HEK293T (cell line): Measurements from ENCODE around the gene MPP3.
"Not testable (repeated sequence)": the region's sequence is repeated elsewhere in the genome, so short reads cannot be mapped to it uniquely, and the experiment has no call there.

ENCODE experiments used
- CTCF ChIA-PET: fragments of 350-600 bp; formaldehyde crosslinking; extraction: SDS; loops from one replicate; lab custom pipeline; 2021; ENCODE audit warnings: antibody characterized with exemption, inconsistent platforms; lab: Yijun Ruan, JAX
- POLR2A ChIA-PET: fragments of 350-600 bp; formaldehyde crosslinking; extraction: SDS; loops from one replicate; lab custom pipeline; 2020; ENCODE audit warnings: antibody characterized with exemption, inconsistent platforms; lab: Yijun Ruan, JAX
- DNase-seq: peaks from one replicate; pipeline ENCODE4 v3.0.0; 2012; ENCODE audit warnings: mixed read lengths; ENCODE audit errors: extremely low spot score
- ARNT ChIP-seq: fragments of 450-650 bp; IDR thresholded peaks from 2 replicates; pipeline ENCODE4 v1.6.1; 2017; ENCODE audit warnings: mild to moderate bottlenecking
- BHLHE40 ChIP-seq: fragments of 450-650 bp; IDR thresholded peaks from 2 replicates; pipeline ENCODE4 v1.6.1; 2016; ENCODE audit warnings: mild to moderate bottlenecking, moderate library complexity, borderline replicate concordance
- CTBP1 ChIP-seq: fragments of 450-650 bp; IDR thresholded peaks from 2 replicates; pipeline ENCODE4 v1.6.1; 2016; ENCODE audit warnings: borderline replicate concordance
- ELF4 ChIP-seq: fragments of 450-650 bp; IDR thresholded peaks from 2 replicates; pipeline ENCODE4 v1.6.1; 2017; ENCODE audit warnings: antibody characterized with exemption
- FOXA1 ChIP-seq: fragments of 450-650 bp; IDR thresholded peaks from 2 replicates; pipeline ENCODE4 v1.6.1; 2016; ENCODE audit warnings: mild to moderate bottlenecking
- FOXK2 ChIP-seq: fragments of 450-650 bp; IDR thresholded peaks from 2 replicates; pipeline ENCODE4 v1.6.1; 2016; ENCODE audit warnings: mild to moderate bottlenecking
- FOXM1 ChIP-seq: fragments of 450-650 bp; IDR thresholded peaks from 2 replicates; pipeline ENCODE4 v1.6.1; 2017; ENCODE audit warnings: mild to moderate bottlenecking, borderline replicate concordance
- HDGF ChIP-seq: fragments of 450-650 bp; IDR thresholded peaks from 2 replicates; pipeline ENCODE4 v1.6.1; 2017; ENCODE audit warnings: antibody characterized with exemption, borderline replicate concordance
- L3MBTL2 ChIP-seq: fragments of 450-650 bp; conservative IDR thresholded peaks from 2 replicates; pipeline ENCODE4 v1.6.1; 2016; ENCODE audit warnings: mild to moderate bottlenecking
- LEF1 ChIP-seq: fragments of 450-650 bp; IDR thresholded peaks from 2 replicates; pipeline ENCODE4 v1.6.1; 2017; ENCODE audit warnings: mild to moderate bottlenecking, borderline replicate concordance
- NFRKB ChIP-seq: fragments of 450-650 bp; IDR thresholded peaks from 2 replicates; pipeline ENCODE4 v1.6.1; 2016; ENCODE audit warnings: mild to moderate bottlenecking, moderate library complexity
- SP1 ChIP-seq: fragments of 450-650 bp; IDR thresholded peaks from 2 replicates; pipeline ENCODE4 v1.6.1; 2017
- SUZ12 ChIP-seq: fragments of 450-650 bp; IDR thresholded peaks from 2 replicates; pipeline ENCODE4 v1.6.1; 2016; ENCODE audit warnings: mild to moderate bottlenecking
- TARDBP ChIP-seq: fragments of 450-650 bp; IDR thresholded peaks from 2 replicates; pipeline ENCODE4 v1.6.1; 2016
- ZNF384 ChIP-seq: fragments of 450-650 bp; IDR thresholded peaks from 2 replicates; pipeline ENCODE4 v1.6.1; 2016
- TF ChIP-seq, protein P1 (sequence below): fragments of 450-650 bp; IDR thresholded peaks from 2 replicates; pipeline ENCODE4 v1.6.1; 2016

MPP3 gene

GRCh38 chr17:43846963-43847371, 14.0 kb upstream of the MPP3 start, which contains the start of gene CD300LG:
CD300LG (plus strand) TSS chr17:43847176; CDS start chr17:43847217, 41 bp downstream.
- no peak for DNase-seq
- TF ChIP-seq FOXA1 = no peak
- TF ChIP-seq SUZ12 = no peak
- no peak for TF ChIP-seq BHLHE40
- TF ChIP-seq ARNT = no peak
- no peak for TF ChIP-seq FOXM1
- no peak for TF ChIP-seq L3MBTL2
- TF ChIP-seq CTBP1 = no peak
- TF ChIP-seq, protein P1, sequence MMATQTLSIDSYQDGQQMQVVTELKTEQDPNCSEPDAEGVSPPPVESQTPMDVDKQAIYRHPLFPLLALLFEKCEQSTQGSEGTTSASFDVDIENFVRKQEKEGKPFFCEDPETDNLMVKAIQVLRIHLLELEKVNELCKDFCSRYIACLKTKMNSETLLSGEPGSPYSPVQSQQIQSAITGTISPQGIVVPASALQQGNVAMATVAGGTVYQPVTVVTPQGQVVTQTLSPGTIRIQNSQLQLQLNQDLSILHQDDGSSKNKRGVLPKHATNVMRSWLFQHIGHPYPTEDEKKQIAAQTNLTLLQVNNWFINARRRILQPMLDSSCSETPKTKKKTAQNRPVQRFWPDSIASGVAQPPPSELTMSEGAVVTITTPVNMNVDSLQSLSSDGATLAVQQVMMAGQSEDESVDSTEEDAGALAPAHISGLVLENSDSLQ = no peak
- TF ChIP-seq ZNF384 = no peak
- no peak for TF ChIP-seq TARDBP
- no peak for TF ChIP-seq SP1
- TF ChIP-seq FOXK2 = no peak
- no peak for TF ChIP-seq NFRKB
- no peak for TF ChIP-seq LEF1
- no peak for TF ChIP-seq HDGF
- no peak for TF ChIP-seq ELF4
- ChIA-PET POLR2A (interaction anchor here (1.0 to 1.3 kb wide), 3 partner anchors 9 to 67 kb away, joined by 3 to 5 read pairs (median 4); partner anchors contain the start of gene CFAP97D1), CTCF (interaction anchor here (0.6 to 2.9 kb wide), 11 partner anchors 9 to 484 kb away, joined by 3 to 25 read pairs (median 5); no protein-coding TSS in a partner anchor)

DNA sequence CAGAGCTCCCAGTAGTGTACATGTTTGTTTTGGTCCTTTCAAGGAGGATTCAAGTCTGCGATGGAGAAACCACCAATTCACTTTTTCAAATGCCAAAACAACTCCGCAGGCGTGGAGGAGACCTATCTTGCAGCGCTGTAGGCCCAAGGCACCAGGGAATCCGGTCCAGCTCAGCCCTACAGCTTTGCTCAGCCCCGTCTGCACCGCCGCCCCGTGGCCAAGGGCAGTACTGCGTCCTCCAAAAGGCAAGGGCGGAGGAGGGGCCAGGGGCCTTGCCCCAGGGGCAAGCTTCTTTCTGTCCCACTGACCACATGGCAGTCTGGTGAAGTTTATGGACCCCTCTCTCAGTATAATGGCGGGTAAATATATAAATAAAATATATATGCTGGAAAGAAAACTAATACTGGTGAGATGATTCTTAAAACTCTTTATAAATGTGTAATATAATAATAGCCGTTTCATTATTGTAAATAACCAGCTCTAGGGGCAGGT, 13.3 kb upstream of the MPP3 start:
- POLR2A ChIA-PET = interaction anchor here (0.6 to 1.3 kb wide), 6 partner anchors 9 to 66 kb away, joined by 3 to 5 read pairs (median 4); partner anchors contain the start of genes CFAP97D1 and MPP3

GRCh38 chr17:43845766-43846165, 12.8 kb upstream of the MPP3 start:
- CTCF ChIA-PET = interaction anchor here (0.5 to 2.9 kb wide), 14 partner anchors 8 to 206 kb away, joined by 3 to 25 read pairs (median 4); no protein-coding TSS in a partner anchor
- POLR2A ChIA-PET = interaction anchor here (0.6 to 1.3 kb wide), 6 partner anchors 10 to 66 kb away, joined by 3 to 5 read pairs (median 4); partner anchors contain the start of genes CFAP97D1 and MPP3
- TF ChIP-seq FOXK2 (no peak), LEF1 (no peak), ARNT (no peak), L3MBTL2 (no peak), SP1 (no peak)
- TF ChIP-seq, protein P1 = no peak
- no peak for DNase-seq

More for the DNA sequence above, 13.3 kb upstream of the MPP3 start:
- CTCF ChIA-PET = interaction anchor here (0.5 to 2.9 kb wide), 19 partner anchors 8 to 485 kb away, joined by 3 to 25 read pairs (median 4); no protein-coding TSS in a partner anchor
- TF ChIP-seq SUZ12 = no peak
- peak; percentile 41; the same call in 1 of the 2 replicates for TF ChIP-seq HDGF
- DNase-seq = peak; percentile 93

- ChIA-PET CTCF (no interaction called here), POLR2A (no interaction called here)
- TF ChIP-seq SP1 = no peak
- TF ChIP-seq FOXM1 = no peak
- TF ChIP-seq BHLHE40 = no peak
- no peak for TF ChIP-seq L3MBTL2
- TF ChIP-seq LEF1 = no peak
- no peak for TF ChIP-seq ELF4
- no peak for TF ChIP-seq HDGF
- TF ChIP-seq ARNT = no peak
- TF ChIP-seq ZNF384 = no peak
- TF ChIP-seq SUZ12 = no peak
- TF ChIP-seq CTBP1 = no peak
- no peak for TF ChIP-seq TARDBP
- no peak for DNase-seq
Observed at GRCh38 chr17:43844241-43844640, 11.3 kb upstream of the MPP3 start.

DNA sequence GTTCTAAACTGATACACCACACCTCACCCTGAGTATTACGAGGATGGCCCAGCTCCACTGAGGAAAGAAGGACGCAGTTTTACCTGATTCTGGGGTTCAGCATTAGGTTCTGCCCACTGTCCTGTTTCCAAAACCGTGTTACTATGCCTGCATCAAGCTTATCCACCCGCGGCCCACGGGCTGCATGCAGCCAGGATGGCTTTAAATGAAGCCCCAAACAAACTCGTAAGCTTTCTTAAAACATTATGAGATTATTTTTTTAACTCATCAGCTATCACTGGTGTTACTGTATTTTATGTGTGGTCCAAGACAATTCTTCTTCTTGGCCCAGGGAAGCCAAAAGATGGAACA, 10.0 kb upstream of the MPP3 start:
- DNase-seq = no peak
- ChIA-PET POLR2A (interaction anchor here (0.6 to 1.5 kb wide), 2 partner anchors 64 to 142 kb away, joined by 4 to 7 read pairs; partner anchors contain the start of gene DUSP3), CTCF (interaction anchor here (0.5 kb wide), 1 partner anchor 198 kb away, joined by 3 read pairs; no protein-coding TSS in a partner anchor)
- TF ChIP-seq SP1 = no peak

GRCh38 chr17:43842091-43842974, 9.4 kb upstream of the MPP3 start:
- POLR2A ChIA-PET = interaction anchor here (1.5 kb wide), 1 partner anchor 64 kb away, joined by 7 read pairs; the partner anchor contains the start of gene DUSP3
- CTCF ChIA-PET = interaction anchor here (0.5 kb wide), 1 partner anchor 198 kb away, joined by 3 read pairs; no protein-coding TSS in a partner anchor
- not testable (repeated sequence) for DNase-seq

- no peak for TF ChIP-seq CTBP1
- TF ChIP-seq FOXM1 = no peak
- no peak for TF ChIP-seq SP1
- TF ChIP-seq FOXA1 = no peak
- CTCF ChIA-PET = interaction anchor here (0.6 to 2.2 kb wide), 8 partner anchors 10 to 147 kb away, joined by 3 to 8 read pairs (median 3); no protein-coding TSS in a partner anchor
- no peak for DNase-seq
- POLR2A ChIA-PET = interaction anchor here (1.5 kb wide), 1 partner anchor 61 kb away, joined by 3 read pairs; the partner anchor contains the start of gene CFAP97D1
Observed at GRCh38 chr17:43841282-43841681, 8.3 kb upstream of the MPP3 start.
